GM23248 (cell line): Measurements from ENCODE around the gene ACAA2.

ENCODE experiments used
- EZH2 ChIP-seq: fragments of 200-600 bp; sonication (generic); IDR thresholded peaks from 2 replicates; pipeline ENCODE4 v1.6.1; 2018; ENCODE audit warnings: antibody characterized with exemption, mild to moderate bottlenecking; ENCODE audit not compliant: insufficient read depth, poor library complexity, severe bottlenecking
- EZH2phosphoT487 ChIP-seq: fragments of 200-600 bp; sonication (generic); IDR thresholded peaks from 2 replicates; pipeline ENCODE4 v1.6.1; 2018; ENCODE audit warnings: antibody characterized with exemption, moderate library complexity, mild to moderate bottlenecking, low read depth; ENCODE audit not compliant: insufficient read depth

DNA sequence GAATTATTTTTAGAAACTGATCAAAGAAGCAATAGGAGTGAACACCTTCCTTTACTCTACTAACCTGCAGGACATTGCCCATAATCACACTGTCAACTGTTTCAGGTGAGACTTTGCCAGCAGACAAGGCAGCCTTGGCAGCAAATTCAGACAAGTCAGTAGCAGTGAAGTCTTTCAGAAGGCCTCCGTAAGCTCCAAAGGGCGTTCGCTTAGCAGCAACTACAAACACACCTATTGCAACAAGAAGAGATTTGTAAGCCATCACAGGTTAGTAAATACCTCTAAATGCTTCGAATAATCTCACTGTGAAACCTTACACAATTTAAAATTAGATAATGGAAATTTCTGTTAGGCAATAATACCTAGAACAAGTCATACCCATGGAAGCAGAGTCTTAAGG is 10.7 kb downstream of the ACAA2 start:
- TF ChIP-seq EZH2 (no peak), EZH2phosphoT487 (no peak)
